ENCODE measurements around the gene WDR31.

Gene WDR31

DNA sequence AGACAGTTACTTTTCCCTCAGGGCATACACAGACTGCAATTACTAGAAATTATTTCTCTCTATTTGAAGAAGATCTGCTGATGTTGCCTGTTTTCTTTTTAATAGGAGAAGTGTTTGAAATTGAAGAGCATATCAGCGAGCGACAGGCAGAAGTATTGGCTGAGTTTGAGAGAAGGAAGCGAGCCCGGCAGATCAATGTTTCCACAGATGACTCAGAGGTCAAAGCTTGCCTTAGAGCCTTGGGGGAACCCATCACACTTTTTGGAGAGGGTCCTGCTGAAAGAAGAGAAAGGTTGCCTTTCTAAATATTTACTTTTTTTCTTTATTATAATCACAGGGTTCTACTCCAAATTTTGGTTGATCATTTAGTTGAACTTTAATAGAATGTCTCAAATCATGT lies 61.2 kb downstream of the WDR31 start:
- Histone ChIP-seq H3K36me3 (ENCODE audit: insufficient read depth, low read length) (peaks cover 57% of the 10 kb centered on the region), H3K9ac (ENCODE audit: low read length) (no peak overlapping the region), H3K27me3 (ENCODE audit: control insufficient read depth in 1 of 2, insufficient read depth in 2 of 2, low read length in 2 of 2) (no peaks in the 10 kb centered on the region)

DNA sequence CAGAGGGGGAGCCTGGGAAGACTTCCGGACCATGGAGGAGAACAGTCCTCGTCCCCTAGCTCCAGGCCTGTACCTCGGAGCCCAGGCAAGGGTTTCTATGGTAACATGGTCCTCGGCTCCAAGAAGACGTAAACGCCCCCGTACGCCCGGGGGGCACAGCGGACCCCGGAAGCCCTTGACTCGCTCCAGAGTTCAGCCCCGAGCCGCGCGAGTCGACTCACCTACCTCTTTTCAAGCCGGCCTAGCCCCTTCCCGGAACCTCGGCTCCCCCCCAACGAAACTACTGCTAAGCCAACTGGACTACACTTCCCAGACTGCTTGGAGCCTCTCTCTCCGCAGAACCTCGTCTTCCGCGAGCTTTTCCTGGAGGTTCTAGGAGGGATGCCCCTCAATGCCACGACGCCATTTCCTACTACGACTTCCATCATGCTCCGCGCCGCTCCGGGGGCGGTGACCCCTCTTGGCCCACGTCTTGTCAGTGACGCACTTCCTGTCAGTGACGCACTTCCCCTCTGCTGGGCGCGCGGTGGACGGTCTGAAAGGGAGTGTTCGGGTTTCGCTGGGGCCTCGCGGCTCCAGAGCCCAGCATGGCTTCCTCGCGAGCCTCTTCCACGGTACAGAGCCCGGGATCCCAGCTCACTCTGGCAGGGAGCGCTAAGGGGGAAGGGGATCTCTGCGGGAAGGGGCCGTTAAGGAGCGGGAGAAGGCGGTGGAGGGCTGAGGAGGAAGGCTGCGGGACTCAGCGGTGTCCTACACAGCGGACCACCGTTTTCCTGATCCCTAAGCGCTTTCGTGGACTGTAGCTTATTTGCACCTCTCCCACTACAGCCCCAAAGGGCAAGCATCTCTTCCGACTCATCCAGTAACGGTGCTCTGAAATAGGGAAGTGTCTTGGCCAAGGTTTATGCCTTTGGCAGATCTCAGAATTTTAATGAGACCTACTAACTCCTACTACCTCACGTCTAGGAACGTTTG lies 64.6 kb downstream of the WDR31 start, which contains the start of the genes CDC26 and PRPF4:
TSS of gene CDC26 (minus strand) at position 416 of the 975 bp plus-strand sequence. CDS start 3,065 bp downstream, outside the sequence.
TSS of gene PRPF4 (plus strand) at position 502 of the 975 bp plus-strand sequence. CDS start at position 588, 86 bp downstream.
- Histone ChIP-seq H3K27ac (ENCODE audit: low read depth, low read length) (peak within 1 kb of the TSS; percentile 59), H3K9me3 (ENCODE audit: low read length) (no peaks in the 10 kb centered on the region), H3K4me3 (ENCODE audit: low read depth in 1 of 2, low read length in 2 of 2) (peak within 1 kb of the TSS; percentile 63 to 79), H3K27me3 (ENCODE audit: control insufficient read depth in 1 of 2, insufficient read depth in 2 of 2, low read length in 2 of 2) (no peaks in the 10 kb centered on the region), H3K36me3 (ENCODE audit: insufficient read depth, low read length) (peaks cover 55% of the 10 kb centered on the region), H3K9ac (ENCODE audit: low read length) (peak within 1 kb of the TSS; percentile 80), H3K4me1 (ENCODE audit: insufficient read depth, low read length) (peaks cover 19% of the 10 kb centered on the region)

More for the DNA sequence above, 61.2 kb downstream of the WDR31 start:
- peaks cover 15% of the 10 kb centered on the region for H3K4me1 ChIP-seq (ENCODE audit: insufficient read depth, low read length)
- H3K9me3 ChIP-seq (ENCODE audit: low read length): no peaks in the 10 kb centered on the region
- H3K27ac ChIP-seq (ENCODE audit: low read depth, low read length): no peak overlapping the region
- no peak overlapping the region for H3K4me3 ChIP-seq (ENCODE audit: low read depth in 1 of 2, low read length in 2 of 2)

- Histone ChIP-seq H3K27ac (ENCODE audit: low read depth, low read length) (peak overlapping the region; percentile 59), H3K9me3 (ENCODE audit: low read length) (no peaks in the 10 kb centered on the region), H3K36me3 (ENCODE audit: insufficient read depth, low read length) (peaks cover 54% of the 10 kb centered on the region), H3K27me3 (ENCODE audit: control insufficient read depth in 1 of 2, insufficient read depth in 2 of 2, low read length in 2 of 2) (no peaks in the 10 kb centered on the region), H3K9ac (ENCODE audit: low read length) (peak overlapping the region; percentile 71), H3K4me3 (ENCODE audit: low read depth in 1 of 2, low read length in 2 of 2) (peak overlapping the region; percentile 25 to 79), H3K4me1 (ENCODE audit: insufficient read depth, low read length) (peaks cover 19% of the 10 kb centered on the region)
These were observed 65.5 kb downstream of the WDR31 start for GRCh38 chr9:113274474-113275156.

- Histone ChIP-seq H3K9ac (ENCODE audit: low read length) (no peak overlapping the region), H3K27ac (ENCODE audit: low read depth, low read length) (no peak overlapping the region), H3K9me3 (ENCODE audit: low read length) (no peaks in the 10 kb centered on the region), H3K4me3 (ENCODE audit: low read depth in 1 of 2, low read length in 2 of 2) (no peak overlapping the region), H3K36me3 (ENCODE audit: insufficient read depth, low read length) (peaks cover 52% of the 10 kb centered on the region), H3K4me1 (ENCODE audit: insufficient read depth, low read length) (peaks cover 13% of the 10 kb centered on the region), H3K27me3 (ENCODE audit: control insufficient read depth in 1 of 2, insufficient read depth in 2 of 2, low read length in 2 of 2) (no peaks in the 10 kb centered on the region)
These were observed 70.2 kb downstream of the WDR31 start for GRCh38 chr9:113269871-113270270.

DNA sequence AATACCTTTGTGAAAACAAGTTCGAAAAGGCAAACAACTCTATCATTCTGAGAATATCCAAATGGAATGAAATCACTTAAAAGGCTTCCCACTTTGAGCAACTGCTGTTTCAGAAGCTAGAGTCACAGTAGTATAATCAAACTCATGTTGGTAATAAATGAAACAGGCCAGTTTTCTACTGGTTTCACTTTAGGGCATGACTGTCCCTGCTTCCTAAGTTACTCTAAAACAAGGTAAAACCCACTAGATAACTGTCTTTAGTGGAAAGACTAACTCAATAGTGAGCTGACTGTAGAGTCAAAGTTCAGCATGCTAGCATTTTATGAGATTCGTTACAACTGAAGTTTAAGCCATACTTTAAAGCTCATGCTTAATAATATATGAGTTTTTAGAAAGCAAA lies 70.7 kb downstream of the WDR31 start:
- H3K9me3 ChIP-seq (ENCODE audit: low read length): no peaks in the 10 kb centered on the region
- peaks cover 52% of the 10 kb centered on the region for H3K36me3 ChIP-seq (ENCODE audit: insufficient read depth, low read length)
- no peak overlapping the region for H3K27ac ChIP-seq (ENCODE audit: low read depth, low read length)
- no peak overlapping the region for H3K4me3 ChIP-seq (ENCODE audit: low read depth in 1 of 2, low read length in 2 of 2)
- H3K27me3 ChIP-seq (ENCODE audit: control insufficient read depth in 1 of 2, insufficient read depth in 2 of 2, low read length in 2 of 2): no peaks in the 10 kb centered on the region
- peaks cover 10% of the 10 kb centered on the region for H3K4me1 ChIP-seq (ENCODE audit: insufficient read depth, low read length)
- H3K9ac ChIP-seq (ENCODE audit: low read length): no peak overlapping the region

DNA sequence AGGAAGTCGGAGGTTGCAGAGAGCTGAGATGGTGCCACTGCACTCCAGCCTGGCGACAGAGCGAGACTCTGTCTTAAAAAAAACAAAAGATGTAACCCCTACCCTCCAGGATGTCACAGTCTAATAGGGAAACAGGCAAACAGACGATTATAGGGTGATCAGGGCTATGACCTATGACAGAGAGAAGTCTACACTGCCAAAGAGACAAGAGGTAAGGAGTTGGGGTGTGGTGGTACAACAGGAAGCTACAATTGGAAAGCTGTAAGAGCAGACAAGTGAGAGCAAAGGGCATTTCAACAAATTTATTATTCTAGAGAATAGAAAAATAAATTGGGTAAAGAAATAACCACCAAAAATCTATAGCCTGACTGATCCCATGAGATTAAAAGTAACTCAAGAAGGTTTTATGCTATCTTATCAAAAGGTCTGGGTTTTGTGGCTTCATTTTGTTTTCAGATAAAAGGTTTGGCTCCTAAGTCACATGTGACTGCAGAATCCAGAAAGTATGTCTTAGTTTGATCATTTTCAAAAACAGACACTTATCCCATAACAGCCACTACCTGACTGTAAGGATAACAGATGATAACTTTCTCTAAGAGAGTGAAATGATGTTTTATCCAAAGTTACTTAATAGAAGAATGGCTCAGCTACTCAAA lies 72.0 kb downstream of the WDR31 start:
- H3K9ac ChIP-seq (ENCODE audit: low read length): no peak overlapping the region
- no peaks in the 10 kb centered on the region for H3K4me1 ChIP-seq (ENCODE audit: insufficient read depth, low read length)
- H3K36me3 ChIP-seq (ENCODE audit: insufficient read depth, low read length): peaks cover 48% of the 10 kb centered on the region
- no peak overlapping the region for H3K27ac ChIP-seq (ENCODE audit: low read depth, low read length)
- H3K4me3 ChIP-seq (ENCODE audit: low read depth in 1 of 2, low read length in 2 of 2): no peak overlapping the region
- H3K9me3 ChIP-seq (ENCODE audit: low read length): no peaks in the 10 kb centered on the region
- H3K27me3 ChIP-seq (ENCODE audit: control insufficient read depth in 1 of 2, insufficient read depth in 2 of 2, low read length in 2 of 2): no peaks in the 10 kb centered on the region

GRCh38 chr9:113266174-113266573 lies 73.9 kb downstream of the WDR31 start:
- no peak overlapping the region for H3K9ac ChIP-seq (ENCODE audit: low read length)
- no peaks in the 10 kb centered on the region for H3K4me1 ChIP-seq (ENCODE audit: insufficient read depth, low read length)
- H3K9me3 ChIP-seq (ENCODE audit: low read length): no peaks in the 10 kb centered on the region
- no peaks in the 10 kb centered on the region for H3K27me3 ChIP-seq (ENCODE audit: control insufficient read depth in 1 of 2, insufficient read depth in 2 of 2, low read length in 2 of 2)
- H3K36me3 ChIP-seq (ENCODE audit: insufficient read depth, low read length): peaks cover 38% of the 10 kb centered on the region
- H3K4me3 ChIP-seq (ENCODE audit: low read depth in 1 of 2, low read length in 2 of 2): no peak overlapping the region
- H3K27ac ChIP-seq (ENCODE audit: low read depth, low read length): no peak overlapping the region

Data from muscle layer of colon (tissue), 2 donors.